Urothelium cell line (cell line): ENCODE measurements around the gene GPRIN3.

Experiments used
- DNase-seq: peaks from one replicate; pipeline ENCODE4 v3.0.0; 2011; ENCODE audit warnings: low spot score, mixed read lengths
- FAIRE-seq: peaks from 2 replicates; lab custom pipeline; 2011; peaks lifted over from hg19 to GRCh38; lab: Jason Lieb, UNC

GPRIN3 gene

DNA sequence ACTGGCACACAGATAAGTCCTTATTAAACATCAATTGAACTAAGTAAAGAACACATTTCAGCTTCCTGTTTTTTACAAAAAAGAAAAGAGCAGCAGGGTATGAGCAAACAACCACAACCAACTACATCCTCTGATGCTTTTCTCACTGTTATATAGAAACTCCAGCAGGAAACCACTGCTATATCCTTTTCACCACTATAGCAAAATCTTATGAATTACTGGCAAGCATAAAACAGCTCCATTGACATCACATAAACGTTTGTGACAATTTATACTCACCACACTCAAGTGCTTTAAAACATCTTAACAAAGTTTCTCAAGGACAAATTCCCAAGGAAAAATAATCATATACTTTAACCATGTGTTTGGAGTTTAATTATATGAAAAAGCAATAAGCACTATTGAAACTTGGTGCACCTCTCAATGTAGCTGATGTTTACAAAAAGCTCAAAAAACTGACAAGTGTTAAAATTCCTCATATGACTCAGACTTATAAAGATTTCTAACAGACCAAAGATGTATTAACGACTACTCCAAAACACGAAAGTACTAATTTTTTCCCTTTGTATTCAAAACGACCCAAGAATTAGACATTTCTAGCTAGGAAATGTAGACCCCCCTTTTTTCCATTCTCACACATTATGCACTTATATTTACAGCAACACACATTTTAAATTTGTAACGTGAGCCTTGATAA, 12.9 kb downstream of the GPRIN3 start:
- no peak for FAIRE-seq
- DNase-seq: no peak

GRCh38 chr4:89293299-89293698, 14.3 kb downstream of the GPRIN3 start:
- no peak for DNase-seq
- FAIRE-seq: no peak

GRCh38 chr4:89290727-89291516, 16.7 kb downstream of the GPRIN3 start:
- no peak for FAIRE-seq
- no peak for DNase-seq

DNA sequence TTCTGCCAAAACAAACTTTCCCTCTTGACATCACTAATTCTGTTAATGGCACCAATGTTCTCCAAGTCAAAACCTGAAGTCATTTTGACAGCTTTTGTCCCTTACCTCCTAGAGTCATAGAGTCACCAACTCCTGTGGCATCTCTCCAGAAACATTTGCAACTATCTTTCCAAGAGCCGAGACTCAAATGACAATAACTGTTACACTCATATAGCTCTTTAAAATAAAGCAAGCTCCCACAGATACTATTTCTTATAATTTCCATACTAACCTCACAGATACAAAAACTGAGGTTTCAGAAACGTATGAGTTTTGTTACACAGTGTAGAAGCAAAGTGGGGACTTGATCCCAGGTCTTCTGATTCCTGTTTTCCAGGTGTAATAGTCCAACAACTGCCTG, 18.3 kb downstream of the GPRIN3 start:
- FAIRE-seq: no peak
- no peak for DNase-seq

DNA sequence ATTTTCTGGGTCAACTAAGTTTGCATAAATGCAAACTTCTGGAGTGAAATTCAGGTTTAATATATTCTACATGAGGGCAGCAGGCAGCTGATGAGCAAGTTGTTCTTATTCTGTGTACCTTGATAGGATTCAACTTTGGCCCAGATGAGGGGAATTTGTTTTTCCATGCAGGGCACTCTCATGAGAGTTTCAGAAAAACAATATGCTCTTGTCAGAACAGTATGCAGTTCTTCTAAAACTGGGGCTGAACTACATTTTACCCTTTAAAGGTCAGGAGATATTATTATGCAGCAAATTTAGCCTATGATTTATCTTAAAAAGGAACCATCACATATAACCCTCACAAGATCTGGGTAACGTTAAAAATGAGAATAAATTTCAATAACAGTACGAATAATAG, 19.2 kb downstream of the GPRIN3 start:
- FAIRE-seq: no peak

DNA sequence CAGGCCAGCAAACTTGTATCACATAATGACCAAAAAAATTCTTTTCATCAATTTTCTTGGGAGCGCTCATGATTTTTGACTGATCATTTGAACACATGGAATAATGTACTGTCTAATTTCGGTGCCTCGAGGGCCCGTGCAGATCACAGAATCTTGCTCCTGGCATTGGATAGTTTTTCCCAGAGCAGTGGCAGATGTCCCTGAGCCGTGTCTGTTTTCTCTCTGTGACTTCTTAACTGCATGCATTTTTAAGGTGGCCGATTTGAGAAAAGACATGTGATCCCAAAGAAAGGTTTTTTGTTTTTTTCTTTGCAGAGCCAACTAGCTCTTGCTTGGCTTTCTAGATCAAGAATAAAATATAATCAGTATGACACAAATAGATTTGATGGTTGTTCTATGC, 19.7 kb downstream of the GPRIN3 start:
- no peak for DNase-seq
- no peak for FAIRE-seq

More for the DNA sequence above, 19.2 kb downstream of the GPRIN3 start:
- no peak for DNase-seq

GRCh38 chr4:89285745-89286144, 21.9 kb downstream of the GPRIN3 start:
- FAIRE-seq: no peak
- DNase-seq: no peak

DNA sequence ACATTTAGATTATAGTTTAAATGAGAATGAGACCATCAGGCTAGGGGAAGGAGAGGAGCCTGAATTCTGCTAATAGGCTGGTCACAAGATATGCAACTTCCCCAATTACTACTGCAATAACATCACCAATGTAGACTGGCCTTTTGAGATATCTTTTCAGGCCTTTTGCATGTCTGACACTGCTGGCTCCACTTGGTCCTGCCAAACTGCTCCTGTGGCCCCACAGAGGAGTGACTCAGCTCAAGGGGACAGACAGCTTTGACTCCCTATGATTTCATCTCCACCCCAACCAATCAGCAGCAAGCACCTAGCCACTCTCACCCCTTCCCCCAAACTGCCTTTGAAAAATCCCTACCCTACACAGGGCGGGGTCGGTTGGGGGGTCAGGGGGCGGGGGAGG, 22.8 kb downstream of the GPRIN3 start:
- DNase-seq: no peak

DNA sequence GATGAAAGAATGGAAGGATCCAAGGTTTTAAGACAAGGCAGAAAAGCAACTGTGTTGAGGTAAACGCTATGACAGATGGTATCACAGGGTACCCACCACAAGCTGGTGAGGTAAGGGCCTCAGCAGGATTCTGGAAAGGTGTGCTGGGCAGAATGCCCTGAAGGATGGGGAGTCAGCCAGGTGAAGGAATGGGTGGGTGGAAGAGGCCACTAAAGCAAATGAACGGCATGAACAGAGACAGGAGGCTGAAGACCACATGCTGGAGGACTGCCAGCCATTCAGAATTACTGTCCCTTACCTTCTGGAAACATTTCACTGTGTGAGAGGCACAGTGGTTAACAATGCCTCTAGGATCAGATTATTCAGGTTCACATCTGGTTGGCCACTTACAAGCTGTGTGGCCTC, 23.6 kb downstream of the GPRIN3 start:
- no peak for FAIRE-seq
- no peak for DNase-seq

More for the DNA sequence above, 22.8 kb downstream of the GPRIN3 start:
- no peak for FAIRE-seq

- peak; percentile 10 for DNase-seq
These were observed 24.2 kb downstream of the GPRIN3 start for GRCh38 chr4:89283226-89284009.

DNA sequence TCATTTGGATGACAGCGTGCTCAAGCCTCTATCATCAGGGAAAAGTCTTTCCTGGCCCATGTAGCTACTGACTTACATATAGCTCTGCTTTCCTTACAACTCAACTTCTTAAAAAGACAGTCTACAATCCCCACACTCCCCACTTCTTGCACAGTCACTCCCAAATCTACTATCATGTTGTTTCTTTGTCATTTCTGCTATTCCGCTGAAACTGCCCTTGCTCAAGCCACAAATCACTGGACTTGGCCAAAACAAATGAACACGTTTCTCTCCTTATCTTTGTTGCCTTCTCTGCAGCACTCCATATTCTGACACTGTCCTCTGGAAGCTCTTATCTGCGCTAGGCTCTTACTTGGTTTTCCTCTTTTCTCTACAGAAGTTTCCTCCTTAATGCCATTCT, 28.2 kb downstream of the GPRIN3 start:
- DNase-seq (no peak), FAIRE-seq (no peak)

More at GRCh38 chr4:89283226-89284009, 24.2 kb downstream of the GPRIN3 start:
- FAIRE-seq: no peak

- FAIRE-seq: no peak
- DNase-seq: no peak
These were observed 30.2 kb downstream of the GPRIN3 start for GRCh38 chr4:89277412-89277811.

DNA sequence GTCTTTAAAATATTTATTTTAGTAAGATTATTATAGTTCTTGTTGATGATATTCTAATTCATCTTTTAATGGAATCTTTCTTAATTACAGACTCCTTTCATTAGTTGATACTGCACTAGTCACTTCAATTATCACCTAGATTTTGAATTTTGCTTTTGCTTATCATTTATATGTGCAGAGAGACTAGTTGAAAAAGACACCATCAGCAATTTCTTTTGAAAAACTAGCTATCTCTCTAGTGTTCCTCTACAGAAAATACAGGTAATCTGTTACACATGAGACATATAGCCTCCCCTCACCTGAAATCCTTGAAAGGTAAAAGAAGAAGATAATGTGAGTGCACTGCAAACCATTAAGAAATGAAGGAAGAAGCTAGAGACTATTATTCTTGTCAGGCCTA, 31.3 kb downstream of the GPRIN3 start:
- no peak for FAIRE-seq
- no peak for DNase-seq

GRCh38 chr4:89275587-89275986, 32.0 kb downstream of the GPRIN3 start:
- DNase-seq: no peak
- no peak for FAIRE-seq

- DNase-seq: no peak
- FAIRE-seq: peak; percentile 35
These were observed 33.9 kb downstream of the GPRIN3 start for GRCh38 chr4:89273741-89274141.

DNA sequence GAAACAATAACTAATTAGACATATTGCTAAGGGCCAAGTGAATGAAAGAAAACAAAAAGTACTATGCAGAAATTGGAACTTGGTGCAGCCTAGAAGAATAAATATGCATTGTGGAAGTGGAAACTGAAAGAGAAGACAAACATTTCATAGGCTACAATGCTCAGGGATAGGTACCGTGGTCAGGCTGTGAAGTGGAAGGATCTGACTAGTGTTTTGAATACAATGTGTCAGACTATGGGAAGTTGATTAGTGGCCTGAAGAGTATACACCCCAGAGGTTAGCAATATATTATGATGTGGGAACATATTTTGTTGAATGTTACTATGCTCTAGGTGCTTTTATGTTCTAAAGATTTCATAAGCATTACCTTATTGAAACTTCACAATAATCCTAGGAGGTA, 36.8 kb downstream of the GPRIN3 start:
- FAIRE-seq: no peak
- DNase-seq: no peak

GRCh38 chr4:89269121-89269666, 38.4 kb downstream of the GPRIN3 start:
- no peak for FAIRE-seq
- no peak for DNase-seq

DNA sequence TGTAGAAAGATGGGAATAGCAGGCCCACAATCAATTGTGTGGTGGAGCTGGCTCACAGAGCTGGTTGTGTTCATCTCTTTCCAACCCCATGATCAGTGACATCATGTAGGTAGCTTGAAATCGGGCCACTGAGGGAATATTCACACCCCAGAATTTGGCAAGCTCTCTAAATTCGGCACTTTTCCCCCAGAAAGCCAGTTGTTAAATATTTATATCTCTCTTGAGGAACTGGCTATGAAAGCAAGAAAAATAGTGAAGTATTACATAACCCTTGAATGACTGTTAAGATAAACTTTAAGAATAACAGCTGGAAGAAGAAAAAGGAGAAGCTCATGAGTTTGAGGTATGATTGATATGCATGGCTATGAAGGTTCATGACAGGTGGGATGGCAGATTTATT, 38.9 kb downstream of the GPRIN3 start:
- DNase-seq: no peak
- no peak for FAIRE-seq

GRCh38 chr4:89267846-89268245, 39.8 kb downstream of the GPRIN3 start:
- DNase-seq (no peak), FAIRE-seq (no peak)

DNA sequence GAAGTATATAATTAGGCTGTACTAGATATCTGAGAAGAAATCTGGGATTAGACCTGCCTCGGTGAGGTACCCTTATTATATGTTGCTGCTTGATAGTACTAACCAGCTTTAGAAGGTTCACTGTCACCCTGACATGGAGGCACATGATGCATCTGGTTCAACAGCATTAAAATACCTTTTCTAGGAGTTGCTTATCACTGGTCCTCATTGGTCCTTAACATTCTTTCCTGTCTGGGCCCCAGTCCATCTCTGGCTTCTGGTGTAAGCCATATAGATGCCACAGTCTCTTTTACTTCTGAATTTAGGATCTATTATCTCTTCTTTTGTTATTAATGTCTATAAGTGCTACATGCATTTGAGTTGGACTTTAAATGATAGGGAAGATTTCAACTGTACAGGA, 40.2 kb downstream of the GPRIN3 start:
- DNase-seq (no peak), FAIRE-seq (no peak)

- DNase-seq: no peak
- no peak for FAIRE-seq
These were observed 41.5 kb downstream of the GPRIN3 start for GRCh38 chr4:89266128-89266527.
